Activated naive CD8-positive, alpha-beta T cell treated with anti-CD3 and anti-CD28 coated beads, Interleukin-2, amount 10 ng/mL, durations not matched to agents 7 days and 5 days (primary cell): ENCODE measurements around the gene TRPM8. TPM values are rescaled to one million over a fixed set of nuclear protein-coding genes. Genes with fewer than 3 reads are reported as not detected.

Experiments
- ATAC-seq: fragments of 150-1000 bp; cut with Tn5 transposase; one replicate; pipeline ENCODE4 v1.10.0; 2021; ENCODE audit warnings: low read depth, moderate library complexity
- POLR2A ChIA-PET: fragments of 350-600 bp; sonication (Branson Sonifier 250); formaldehyde crosslinking; loops from one replicate; lab custom pipeline; 2021; ENCODE audit warnings: antibody characterized with exemption; lab: Charles Lee
- DNase-seq: peaks from one replicate; pipeline ENCODE4 v3.0.0; 2021
- H3K27ac Mint-ChIP-seq: one replicate; pipeline ENCODE4 v1.8.0; 2022; ENCODE audit warnings: mild to moderate bottlenecking, mixed read lengths
- H3K27me3 Mint-ChIP-seq: one replicate; pipeline ENCODE4 v1.8.0; 2022; ENCODE audit warnings: mild to moderate bottlenecking, moderate library complexity, mixed read lengths
- H3K36me3 Mint-ChIP-seq: one replicate; pipeline ENCODE4 v1.8.0; 2021; ENCODE audit warnings: mild to moderate bottlenecking, mixed read lengths
- H3K4me1 Mint-ChIP-seq: one replicate; pipeline ENCODE4 v1.8.0; 2021; ENCODE audit warnings: mixed read lengths
- H3K4me3 Mint-ChIP-seq: one replicate; pipeline ENCODE4 v1.8.0; 2022; ENCODE audit warnings: mild to moderate bottlenecking, moderate library complexity, mixed read lengths
- H3K9me3 Mint-ChIP-seq: one replicate; pipeline ENCODE4 v1.8.0; 2021; ENCODE audit warnings: mixed read lengths
- total RNA-seq, 2 experiments: library from RNA; stranded (reverse); gene quantifications; one replicate each; pipeline ENCODE4 v1.2.3, GENCODE V29; 2021

The TRPM8 gene
- total RNA-seq, 2 experiments from 2014 or later = not detected

DNA sequence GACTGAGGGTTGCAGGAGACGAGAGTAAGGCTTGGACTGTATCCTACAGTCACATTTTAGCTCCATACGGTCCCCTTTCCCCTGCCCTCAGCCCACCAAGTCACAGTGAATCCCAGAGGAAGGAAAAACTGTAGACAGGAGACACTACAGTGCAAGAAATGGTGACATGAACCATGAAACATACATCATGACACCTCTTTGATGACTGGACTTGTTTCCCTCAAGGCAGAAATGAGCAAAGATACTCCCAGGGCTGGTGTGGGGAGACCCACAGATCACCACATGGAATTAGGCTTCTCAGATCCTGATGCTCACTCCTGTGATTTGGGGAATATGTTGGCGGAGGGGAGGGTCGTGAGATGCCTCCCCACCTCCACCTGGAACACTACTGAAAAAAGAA lies 85.1 kb downstream of the TRPM8 start:
- peaks cover 28% of the 10 kb centered on the region for H3K4me1 Mint-ChIP-seq
- no peak for ATAC-seq
- H3K4me3 Mint-ChIP-seq = no peak overlapping the region
- H3K9me3 Mint-ChIP-seq = no peaks in the 10 kb centered on the region
- POLR2A ChIA-PET = interaction anchor here (0.6 kb wide), 1 partner anchor 23 kb away, joined by 5 read pairs; no protein-coding TSS in a partner anchor
- H3K36me3 Mint-ChIP-seq = peaks cover 1% of the 10 kb centered on the region
- no peak for DNase-seq
- H3K27me3 Mint-ChIP-seq = peaks cover 23% of the 10 kb centered on the region
- H3K27ac Mint-ChIP-seq = no peak overlapping the region

DNA sequence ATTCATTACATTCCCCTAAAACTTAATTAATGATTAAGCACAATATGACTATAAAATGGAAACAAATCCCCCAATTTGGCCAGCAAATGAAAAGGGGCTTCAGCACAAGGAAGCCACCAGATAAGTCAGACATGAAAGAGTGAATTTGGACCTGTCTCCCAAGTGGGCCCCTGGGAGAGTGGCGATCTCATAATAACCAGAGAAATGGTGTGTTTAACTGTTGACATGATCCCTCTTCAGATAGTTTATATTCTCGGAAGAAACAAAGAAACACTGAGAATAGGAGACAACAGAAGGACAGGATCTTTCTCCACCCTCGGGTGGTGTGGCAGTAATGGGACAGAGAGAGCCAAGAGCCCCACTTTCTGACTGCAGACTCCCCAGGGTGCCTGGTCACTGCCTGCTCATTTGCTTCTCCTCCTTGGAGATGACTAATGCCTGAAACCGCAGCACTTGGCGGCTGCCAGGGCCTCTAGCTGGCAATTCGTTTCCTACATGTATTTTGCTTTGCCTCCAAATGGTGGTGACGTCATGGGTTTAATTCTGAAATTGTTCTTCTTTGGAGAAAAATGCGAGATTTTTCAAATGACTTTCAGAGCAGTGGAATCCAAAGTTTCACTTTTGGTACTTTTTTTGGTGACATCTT lies 86.9 kb downstream of the TRPM8 start:
- H3K9me3 Mint-ChIP-seq = no peaks in the 10 kb centered on the region
- H3K4me1 Mint-ChIP-seq = peaks cover 17% of the 10 kb centered on the region
- H3K4me3 Mint-ChIP-seq = no peak overlapping the region
- H3K27me3 Mint-ChIP-seq = peaks cover 27% of the 10 kb centered on the region
- POLR2A ChIA-PET = no interaction called here
- peaks cover 1% of the 10 kb centered on the region for H3K36me3 Mint-ChIP-seq
- DNase-seq (no peak), ATAC-seq (no peak)
- no peak overlapping the region for H3K27ac Mint-ChIP-seq

DNA sequence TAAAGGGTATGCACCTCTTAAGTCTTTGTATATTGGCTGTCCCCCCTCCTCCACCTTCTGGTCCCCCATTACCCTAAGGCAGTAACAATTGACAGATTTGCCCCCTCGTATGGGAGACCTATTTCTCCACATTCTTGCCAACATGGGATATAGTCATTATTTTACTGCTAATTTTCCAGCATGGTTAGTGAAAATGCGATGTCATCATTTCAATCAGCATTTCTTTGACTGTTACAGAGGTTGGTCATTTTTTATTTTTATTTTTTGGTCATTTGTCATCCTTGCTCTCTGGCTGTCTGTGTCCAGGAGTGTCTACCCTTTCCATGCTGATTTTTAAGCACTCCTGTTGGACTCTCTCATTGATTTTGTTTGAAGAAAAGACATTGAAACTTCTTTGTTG lies 88.0 kb downstream of the TRPM8 start:
- H3K4me3 Mint-ChIP-seq = no peak overlapping the region
- H3K9me3 Mint-ChIP-seq = no peaks in the 10 kb centered on the region
- no peak for DNase-seq
- H3K36me3 Mint-ChIP-seq = peaks cover 1% of the 10 kb centered on the region
- peaks cover 27% of the 10 kb centered on the region for H3K27me3 Mint-ChIP-seq
- peaks cover 14% of the 10 kb centered on the region for H3K4me1 Mint-ChIP-seq
- H3K27ac Mint-ChIP-seq = no peak overlapping the region
- POLR2A ChIA-PET = no interaction called here
- ATAC-seq = no peak

DNA sequence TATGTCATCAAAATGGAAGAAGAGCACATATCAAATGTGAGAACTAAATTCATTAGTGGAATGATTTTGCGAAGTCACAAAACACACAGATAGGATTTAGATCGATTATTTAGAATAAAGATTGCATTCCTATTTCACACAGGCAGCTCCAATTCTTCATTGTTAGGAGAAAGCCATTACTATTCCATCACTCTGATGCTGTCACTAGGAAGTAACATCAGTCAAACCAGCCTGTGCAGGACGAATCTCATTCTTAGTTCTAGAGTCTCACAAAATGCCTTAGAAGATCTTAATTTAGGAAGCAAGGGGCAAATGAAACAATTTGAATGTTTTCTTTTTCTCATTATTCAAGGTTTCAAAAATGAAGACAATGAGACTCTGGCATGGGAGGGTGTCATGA lies 89.3 kb downstream of the TRPM8 start:
- Mint-ChIP-seq H3K36me3 (peaks cover 1% of the 10 kb centered on the region), H3K9me3 (peaks cover 2% of the 10 kb centered on the region), H3K27me3 (peaks cover 30% of the 10 kb centered on the region), H3K27ac (no peak overlapping the region), H3K4me1 (peaks cover 8% of the 10 kb centered on the region), H3K4me3 (no peak overlapping the region)
- no peak for DNase-seq
- no peak for ATAC-seq
- POLR2A ChIA-PET = no interaction called here

DNA sequence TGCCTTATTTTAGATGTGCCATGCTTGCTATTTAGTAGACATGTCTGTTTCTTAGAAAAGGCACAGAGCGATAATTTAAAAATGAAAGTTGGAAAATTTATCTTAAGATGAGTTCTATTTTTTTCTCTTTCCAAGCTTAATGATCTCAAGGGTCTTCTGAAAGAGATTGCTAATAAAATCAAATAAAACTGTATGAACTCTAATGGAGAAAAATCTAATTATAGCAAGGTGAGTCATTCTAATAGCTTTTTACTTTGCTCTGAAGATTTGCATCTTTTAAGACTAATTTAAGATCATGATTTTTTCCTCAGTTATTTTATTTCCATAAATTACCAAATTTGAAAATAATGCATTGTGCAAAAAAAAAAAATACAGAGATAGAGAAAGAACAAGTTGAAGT lies 97.3 kb downstream of the TRPM8 start:
- no peak for DNase-seq
- POLR2A ChIA-PET = no interaction called here
- no peaks in the 10 kb centered on the region for H3K36me3 Mint-ChIP-seq
- H3K27ac Mint-ChIP-seq = no peak overlapping the region
- H3K4me1 Mint-ChIP-seq = no peaks in the 10 kb centered on the region
- H3K9me3 Mint-ChIP-seq = peaks cover 2% of the 10 kb centered on the region
- peaks cover 22% of the 10 kb centered on the region for H3K27me3 Mint-ChIP-seq
- no peak overlapping the region for H3K4me3 Mint-ChIP-seq
- no peak for ATAC-seq

DNA sequence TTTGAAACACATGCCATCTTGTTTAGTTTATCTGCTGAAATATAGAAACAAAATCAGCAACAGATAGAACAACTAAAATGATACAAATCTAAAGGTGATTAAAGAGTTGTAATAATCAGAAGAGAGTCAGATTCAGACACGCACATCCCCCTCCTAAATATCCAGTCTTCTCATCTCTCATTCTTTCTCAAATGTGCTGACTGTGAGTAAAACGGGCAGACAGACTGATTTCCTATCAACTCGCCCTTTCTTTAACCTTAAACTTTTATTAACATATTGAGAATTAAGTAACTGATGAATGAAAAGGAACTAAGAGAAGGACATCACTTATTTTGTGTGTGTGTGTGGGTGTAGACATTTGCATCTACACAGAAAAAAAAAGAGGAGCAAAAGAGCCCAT lies 98.7 kb downstream of the TRPM8 start:
- H3K4me1 Mint-ChIP-seq = no peaks in the 10 kb centered on the region
- no peak overlapping the region for H3K4me3 Mint-ChIP-seq
- peaks cover under 1% of the 10 kb centered on the region for H3K9me3 Mint-ChIP-seq
- peaks cover 23% of the 10 kb centered on the region for H3K27me3 Mint-ChIP-seq
- ATAC-seq (no peak), DNase-seq (no peak)
- no peak overlapping the region for H3K27ac Mint-ChIP-seq
- POLR2A ChIA-PET = no interaction called here
- H3K36me3 Mint-ChIP-seq = no peaks in the 10 kb centered on the region

DNA sequence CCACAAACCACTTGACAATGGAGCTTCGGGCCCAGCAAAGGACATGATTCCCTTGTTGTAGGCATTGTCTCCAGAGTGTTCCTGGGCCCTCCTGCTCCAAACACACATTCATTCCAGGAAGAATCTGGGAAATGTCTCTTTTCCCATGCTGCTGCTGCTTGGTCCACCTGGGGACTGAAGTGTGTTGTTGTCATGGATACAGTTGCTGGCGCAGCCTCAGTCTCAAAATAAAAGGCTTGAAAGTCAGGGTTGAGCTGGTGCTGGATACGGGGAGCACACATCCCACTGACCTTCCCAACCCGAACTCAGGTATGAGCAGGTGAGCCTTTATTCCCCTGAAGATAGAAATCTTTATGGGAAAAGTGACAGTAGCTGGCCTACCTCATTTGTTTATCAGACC lies 102.7 kb downstream of the TRPM8 start:
- peaks cover 9% of the 10 kb centered on the region for H3K9me3 Mint-ChIP-seq

DNA sequence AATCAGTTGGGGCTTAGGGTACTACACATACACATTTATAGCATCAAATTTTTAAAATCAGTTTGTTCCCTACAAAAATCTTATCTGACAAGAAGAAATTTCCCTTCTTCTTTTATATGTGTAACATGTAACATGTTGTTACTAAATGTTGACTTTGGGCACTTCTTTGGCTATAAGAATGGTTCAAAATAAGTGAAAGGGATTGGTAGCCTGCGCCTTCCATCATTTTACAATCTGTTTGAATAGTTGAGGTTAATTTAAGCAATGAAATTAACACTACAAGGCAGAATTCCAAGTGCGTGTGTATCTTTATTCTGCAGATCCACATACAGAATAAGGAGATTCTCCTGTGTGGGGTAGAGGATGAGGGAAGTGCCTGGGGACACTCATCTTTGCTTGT lies 103.2 kb downstream of the TRPM8 start:
- POLR2A ChIA-PET = no interaction called here
- Mint-ChIP-seq H3K9me3 (peaks cover 9% of the 10 kb centered on the region), H3K27ac (no peak overlapping the region), H3K4me1 (peaks cover 3% of the 10 kb centered on the region), H3K27me3 (peaks cover 14% of the 10 kb centered on the region), H3K36me3 (peaks cover 4% of the 10 kb centered on the region), H3K4me3 (no peak overlapping the region)
- no peak for ATAC-seq
- no peak for DNase-seq

More for the DNA sequence above, 102.7 kb downstream of the TRPM8 start:
- DNase-seq = no peak
- H3K4me3 Mint-ChIP-seq = no peak overlapping the region
- H3K27ac Mint-ChIP-seq = no peak overlapping the region
- H3K36me3 Mint-ChIP-seq = peaks cover 4% of the 10 kb centered on the region
- POLR2A ChIA-PET = no interaction called here
- ATAC-seq = no peak
- no peaks in the 10 kb centered on the region for H3K4me1 Mint-ChIP-seq
- peaks cover 15% of the 10 kb centered on the region for H3K27me3 Mint-ChIP-seq

DNA sequence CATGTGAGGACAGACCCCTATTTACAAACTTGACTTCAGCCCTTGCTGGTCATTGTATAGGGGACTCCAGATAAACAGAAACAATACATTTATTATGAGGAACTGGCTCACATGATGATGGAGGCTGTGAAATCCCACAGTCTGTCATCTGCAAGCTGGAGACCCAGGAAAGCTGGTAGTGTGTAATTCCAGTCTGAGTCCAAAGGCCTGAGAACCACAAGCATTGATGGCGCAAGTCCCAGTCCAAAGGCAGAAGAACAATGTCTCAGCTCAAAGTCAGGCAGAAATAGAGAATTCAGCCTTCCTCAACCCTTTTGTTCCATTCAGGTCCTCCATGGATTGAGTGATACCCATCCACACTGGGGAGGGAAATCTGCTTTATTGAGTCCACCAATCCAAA lies 105.3 kb downstream of the TRPM8 start:
- H3K36me3 Mint-ChIP-seq = peaks cover 4% of the 10 kb centered on the region
- POLR2A ChIA-PET = no interaction called here
- DNase-seq (no peak), ATAC-seq (no peak)
- no peak overlapping the region for H3K27ac Mint-ChIP-seq
- no peak overlapping the region for H3K4me3 Mint-ChIP-seq
- peaks cover 4% of the 10 kb centered on the region for H3K27me3 Mint-ChIP-seq
- H3K4me1 Mint-ChIP-seq = peaks cover 15% of the 10 kb centered on the region
- H3K9me3 Mint-ChIP-seq = peaks cover 9% of the 10 kb centered on the region

DNA sequence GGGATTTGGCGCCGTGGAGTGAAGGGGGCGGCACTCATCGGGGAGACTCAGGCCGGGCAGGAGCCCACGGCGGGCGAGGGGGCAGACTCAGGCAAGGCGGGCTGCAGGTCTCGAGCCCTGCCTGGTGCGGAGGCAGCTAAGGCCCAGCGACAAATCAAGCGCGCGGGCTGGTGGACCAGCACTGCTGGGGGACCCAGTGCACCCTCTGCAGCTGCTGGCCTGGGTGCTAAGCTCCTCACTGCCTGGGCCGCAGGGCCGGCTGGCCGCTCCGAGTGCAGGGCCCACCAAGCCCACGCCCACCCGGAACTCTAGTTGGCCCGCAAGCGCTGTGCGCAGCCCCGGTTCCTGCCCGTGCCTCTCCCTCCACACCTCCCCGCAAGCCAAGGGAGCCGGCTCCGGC lies 107.1 kb downstream of the TRPM8 start:
- Mint-ChIP-seq H3K36me3 (peaks cover 4% of the 10 kb centered on the region), H3K4me1 (peaks cover 21% of the 10 kb centered on the region), H3K4me3 (no peak overlapping the region), H3K9me3 (peaks cover 10% of the 10 kb centered on the region), H3K27ac (no peak overlapping the region), H3K27me3 (peaks cover 6% of the 10 kb centered on the region)
- ATAC-seq = no peak
- POLR2A ChIA-PET = interaction anchor here (0.7 kb wide), 1 partner anchor 17 kb away, joined by 3 read pairs; no protein-coding TSS in a partner anchor
- no peak for DNase-seq

DNA sequence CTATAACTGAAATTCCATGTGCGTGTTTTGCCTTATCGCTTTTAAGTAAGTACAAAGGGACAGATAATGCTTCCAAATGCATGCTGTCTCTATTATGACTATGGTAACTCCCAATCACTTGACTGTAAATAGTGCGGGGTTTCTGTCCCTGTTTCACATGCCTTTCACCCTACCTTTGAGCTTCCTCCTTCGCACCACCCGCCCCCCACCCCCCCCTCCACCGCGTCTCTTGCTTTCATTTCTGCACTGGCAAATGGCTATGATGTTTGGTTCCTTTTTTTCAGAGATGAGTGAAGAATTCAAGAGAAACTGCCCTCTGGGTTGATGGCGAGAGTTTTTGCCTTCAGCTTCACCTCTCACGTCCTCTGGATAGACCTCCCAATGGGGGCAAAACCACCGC lies 108.3 kb downstream of the TRPM8 start:
- Mint-ChIP-seq H3K27me3 (peaks cover 4% of the 10 kb centered on the region), H3K9me3 (peaks cover 10% of the 10 kb centered on the region), H3K27ac (peak overlapping the region; percentile 74), H3K4me3 (peak overlapping the region; percentile 78), H3K4me1 (peaks cover 21% of the 10 kb centered on the region), H3K36me3 (peaks cover 4% of the 10 kb centered on the region)
- POLR2A ChIA-PET = interaction anchor here (0.6 to 1.5 kb wide), 5 partner anchors 23 to 157 kb away, joined by 3 to 6 read pairs (median 5); no protein-coding TSS in a partner anchor
- DNase-seq = no peak
- peak; percentile 65 for ATAC-seq

DNA sequence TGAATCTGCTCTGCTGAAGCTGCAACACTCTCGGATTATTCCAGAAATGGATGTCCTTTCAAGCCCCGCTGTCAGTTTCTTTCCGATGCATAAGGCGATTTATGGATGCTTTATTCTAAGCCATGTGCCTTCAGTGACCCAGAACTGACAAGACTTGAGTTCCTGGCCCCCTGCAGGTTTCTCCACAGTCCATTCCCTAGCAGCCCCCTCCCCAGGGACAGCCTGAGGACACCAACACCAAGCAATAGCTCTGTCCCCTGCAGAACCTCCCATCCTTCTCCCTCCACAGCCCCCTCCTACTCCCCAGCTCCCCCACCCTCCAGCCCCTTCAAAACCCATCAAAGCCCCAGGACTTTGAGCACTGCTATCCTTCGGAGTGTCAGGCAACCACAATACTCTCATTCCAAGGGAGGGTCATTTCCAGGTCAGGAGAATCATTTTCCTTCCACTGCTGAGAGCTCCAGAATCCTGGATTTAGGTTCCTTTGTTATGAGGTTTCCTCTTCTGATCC lies 108.8 kb downstream of the TRPM8 start:
- H3K27ac Mint-ChIP-seq = peak overlapping the region; percentile 74
- H3K4me1 Mint-ChIP-seq = peaks cover 21% of the 10 kb centered on the region
- DNase-seq (no peak), ATAC-seq (peak; percentile 12)
- peaks cover 2% of the 10 kb centered on the region for H3K27me3 Mint-ChIP-seq
- POLR2A ChIA-PET = interaction anchor here (1.2 to 1.5 kb wide), 2 partner anchors 36 to 75 kb away, joined by 3 to 5 read pairs; no protein-coding TSS in a partner anchor
- peaks cover 10% of the 10 kb centered on the region for H3K9me3 Mint-ChIP-seq
- peak overlapping the region; percentile 78 for H3K4me3 Mint-ChIP-seq
- H3K36me3 Mint-ChIP-seq = peaks cover 4% of the 10 kb centered on the region

DNA sequence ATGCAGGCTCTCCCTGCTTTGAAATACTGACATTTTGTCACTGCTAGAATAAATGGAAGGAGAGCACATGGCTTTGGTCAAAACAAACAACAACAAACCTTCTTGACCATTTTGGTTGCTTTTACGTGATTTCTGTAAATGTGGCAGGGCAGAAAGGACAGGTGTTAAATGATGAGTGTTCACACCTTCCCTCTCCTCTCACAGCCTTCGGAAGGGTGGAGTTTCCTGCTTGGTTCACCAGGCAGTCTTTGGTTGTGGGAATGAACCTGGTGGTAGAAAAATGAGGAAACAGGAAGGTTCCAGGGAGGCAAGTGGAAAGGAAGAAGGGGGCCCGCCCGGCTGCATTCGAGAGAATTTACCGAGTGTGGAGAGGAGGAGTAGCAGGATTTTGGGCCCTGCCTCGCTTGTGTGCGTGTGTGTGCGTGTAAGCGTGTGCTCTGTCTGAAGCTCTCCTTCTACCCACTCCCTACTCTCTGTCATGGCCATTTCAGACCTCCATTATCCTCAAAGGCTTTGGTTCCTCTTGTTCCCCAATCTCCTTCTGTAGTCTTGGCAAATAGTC lies 109.6 kb downstream of the TRPM8 start:
- no peak overlapping the region for H3K4me3 Mint-ChIP-seq
- peaks cover 2% of the 10 kb centered on the region for H3K27me3 Mint-ChIP-seq
- H3K36me3 Mint-ChIP-seq = peaks cover 4% of the 10 kb centered on the region
- H3K9me3 Mint-ChIP-seq = peaks cover 10% of the 10 kb centered on the region
- POLR2A ChIA-PET = no interaction called here
- H3K27ac Mint-ChIP-seq = no peak overlapping the region
- peaks cover 21% of the 10 kb centered on the region for H3K4me1 Mint-ChIP-seq
- DNase-seq = no peak
- ATAC-seq = no peak

DNA sequence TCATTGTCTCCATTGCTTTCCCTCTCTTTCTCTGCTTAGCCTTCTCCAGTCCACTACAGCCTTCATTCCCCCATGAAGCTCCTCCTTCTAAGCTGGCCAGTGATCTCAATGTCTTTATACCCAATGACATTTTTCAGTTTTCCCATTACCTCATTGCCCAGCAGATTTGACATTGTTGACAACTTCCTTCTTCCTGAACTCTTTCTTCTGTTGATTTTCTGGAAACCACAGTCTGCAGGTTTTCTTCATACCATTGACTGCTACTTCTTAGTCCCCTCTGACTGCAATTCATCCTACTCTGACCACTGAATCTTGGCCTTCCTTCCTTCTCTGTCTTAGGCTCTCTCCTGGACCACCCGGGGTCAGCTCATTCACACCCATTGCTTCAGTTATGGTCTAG lies 110.5 kb downstream of the TRPM8 start:
- H3K27ac Mint-ChIP-seq = peak overlapping the region; percentile 8
- H3K4me1 Mint-ChIP-seq = peaks cover 27% of the 10 kb centered on the region
- no peak overlapping the region for H3K4me3 Mint-ChIP-seq
- H3K9me3 Mint-ChIP-seq = peaks cover 7% of the 10 kb centered on the region
- DNase-seq = no peak
- ATAC-seq = no peak
- POLR2A ChIA-PET = no interaction called here
- peaks cover 2% of the 10 kb centered on the region for H3K27me3 Mint-ChIP-seq
- peaks cover 7% of the 10 kb centered on the region for H3K36me3 Mint-ChIP-seq
